HL-60 (cell line): Measurements from ENCODE around the gene RBFOX1.

ENCODE experiments used
- DNase-seq, 2 experiments: peaks; one replicate each; pipeline ENCODE4 v3.0.0-alpha.2; 2010 to 2020; ENCODE audit warnings: low read depth in 1 of 2, low spot score in 1 of 2
- H3K27ac ChIP-seq: fragments of 250-450 bp; sonication (Bioruptor Pico); replicated peaks from 2 replicates; pipeline ENCODE4 v1.5.1; 2020; ENCODE audit warnings: mild to moderate bottlenecking, moderate library complexity
- H3K27me3 ChIP-seq: fragments of 250-450 bp; sonication (Bioruptor Pico); 2 replicates; pipeline ENCODE4 v1.5.1; 2021; ENCODE audit warnings: mild to moderate bottlenecking, moderate library complexity; ENCODE audit not compliant: insufficient read depth, poor library complexity, severe bottlenecking
- H3K4me3 ChIP-seq: replicated peaks from 2 replicates; pipeline ENCODE4 v1.5.1; 2011; ENCODE audit warnings: mild to moderate bottlenecking, control low read depth, low read length; ENCODE audit not compliant: insufficient read depth
- CTCF ChIP-seq: IDR thresholded peaks from one replicate; pipeline ENCODE4 v1.5.1; 2011; ENCODE audit warnings: low read length, control low read depth, inconsistent platforms; ENCODE audit not compliant: insufficient read depth
- GABPA ChIP-seq: IDR thresholded peaks from 2 replicates; pipeline ENCODE4 v1.6.1; 2012; ENCODE audit warnings: low read depth
- POLR2AphosphoS5 ChIP-seq: IDR thresholded peaks from 2 replicates; pipeline ENCODE4 v1.6.1; 2012; ENCODE audit warnings: low read depth
- REST ChIP-seq: IDR thresholded peaks from 2 replicates; pipeline ENCODE4 v1.6.1; 2012; ENCODE audit warnings: low read depth; ENCODE audit not compliant: insufficient replicate concordance
- SPI1 ChIP-seq: IDR thresholded peaks from 2 replicates; pipeline ENCODE4 v1.6.1; 2012; ENCODE audit warnings: low read depth, mild to moderate bottlenecking, borderline replicate concordance

Gene RBFOX1

GRCh38 chr16:7336742-7337141 lies 4.1 kb downstream of the RBFOX1 start:
- Histone ChIP-seq H3K4me3 (no peak overlapping the region), H3K27ac (no peak overlapping the region), H3K27me3 (no peaks in the 10 kb centered on the region)
- TF ChIP-seq SPI1 = no peak
- TF ChIP-seq GABPA = no peak
- TF ChIP-seq REST = no peak
- no peak for TF ChIP-seq POLR2AphosphoS5
- no peak for TF ChIP-seq CTCF
- no peak for DNase-seq

GRCh38 chr16:7338826-7339225 lies 6.2 kb downstream of the RBFOX1 start:
- Histone ChIP-seq H3K4me3 (no peak overlapping the region), H3K27ac (no peak overlapping the region), H3K27me3 (no peaks in the 10 kb centered on the region)
- no peak for DNase-seq
- no peak for TF ChIP-seq POLR2AphosphoS5
- TF ChIP-seq SPI1 = no peak
- TF ChIP-seq GABPA = no peak
- no peak for TF ChIP-seq CTCF
- TF ChIP-seq REST = no peak

GRCh38 chr16:7339700-7340099 lies 7.1 kb downstream of the RBFOX1 start:
- Histone ChIP-seq H3K27me3 (no peaks in the 10 kb centered on the region), H3K27ac (no peak overlapping the region), H3K4me3 (no peak overlapping the region)
- no peak for DNase-seq
- TF ChIP-seq GABPA (no peak), SPI1 (no peak), REST (no peak), POLR2AphosphoS5 (no peak), CTCF (no peak)
